ENCODE data around the gene BRD7. TPM values are rescaled to one million over a fixed set of nuclear protein-coding genes. Genes with fewer than 3 reads are reported as not detected.

Gene BRD7
- total and polyA plus RNA-seq, 2 of the 13 experiments (the other 11 are each of a cell fraction or from before 2014, with no cell fraction given): 82.3 to 149 TPM

GRCh38 chr16:50389900-50390299, 21.1 kb upstream of the BRD7 start (continued):
- TF ChIP-seq ZKSCAN8 (CRISPR knock-in tag; IDR thresholded peaks at IDR 0.05; ENCODE audit: borderline replicate concordance): no peak
- TF ChIP-seq ZNF484 (CRISPR knock-in tag; IDR thresholded peaks at IDR 0.05; ENCODE audit: borderline replicate concordance, low read depth): no peak
- 0 out of 2 replicates have a peak, but pooled peaks have one; percentile 47 for TF ChIP-seq ZNF891 (CRISPR knock-in tag; IDR thresholded peaks at IDR 0.05)
- TF ChIP-seq MEIS2 (CRISPR knock-in tag; IDR thresholded peaks at IDR 0.05): no peak
- no peak for TF ChIP-seq ZNF747 (CRISPR knock-in tag; IDR thresholded peaks at IDR 0.05; ENCODE audit: borderline replicate concordance)
- TF ChIP-seq ZNF337 (CRISPR knock-in tag; IDR thresholded peaks at IDR 0.05; ENCODE audit: borderline replicate concordance, low read depth): no peak
- no peak for TF ChIP-seq HOMEZ (CRISPR knock-in tag; IDR thresholded peaks at IDR 0.05; ENCODE audit: low read depth)
- TF ChIP-seq NRL (CRISPR knock-in tag; IDR thresholded peaks at IDR 0.05; ENCODE audit: borderline replicate concordance): peak; percentile 27; the same call in 1 of the 2 replicates
- TF ChIP-seq CEBPG (CRISPR knock-in tag; IDR thresholded peaks at IDR 0.05): peak; percentile 29; the same call in 1 of the 2 replicates
- no peak for TF ChIP-seq FOXJ3 (CRISPR knock-in tag; IDR thresholded peaks at IDR 0.05; ENCODE audit: borderline replicate concordance)
- TF ChIP-seq, protein P1, sequence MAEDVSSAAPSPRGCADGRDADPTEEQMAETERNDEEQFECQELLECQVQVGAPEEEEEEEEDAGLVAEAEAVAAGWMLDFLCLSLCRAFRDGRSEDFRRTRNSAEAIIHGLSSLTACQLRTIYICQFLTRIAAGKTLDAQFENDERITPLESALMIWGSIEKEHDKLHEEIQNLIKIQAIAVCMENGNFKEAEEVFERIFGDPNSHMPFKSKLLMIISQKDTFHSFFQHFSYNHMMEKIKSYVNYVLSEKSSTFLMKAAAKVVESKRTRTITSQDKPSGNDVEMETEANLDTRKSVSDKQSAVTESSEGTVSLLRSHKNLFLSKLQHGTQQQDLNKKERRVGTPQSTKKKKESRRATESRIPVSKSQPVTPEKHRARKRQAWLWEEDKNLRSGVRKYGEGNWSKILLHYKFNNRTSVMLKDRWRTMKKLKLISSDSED (CRISPR knock-in tag; IDR thresholded peaks at IDR 0.05): no peak
- no peak for TF ChIP-seq TFDP1 (CRISPR knock-in tag; IDR thresholded peaks at IDR 0.05; ENCODE audit: borderline replicate concordance)
- no peak for TF ChIP-seq ZBTB10 (CRISPR knock-in tag; IDR thresholded peaks at IDR 0.05; ENCODE audit: borderline replicate concordance)
- TF ChIP-seq TGIF2 (CRISPR knock-in tag; IDR thresholded peaks at IDR 0.05): 0 out of 2 replicates have a peak, but pooled peaks have one; percentile 25
- no peak for TF ChIP-seq STAG1 (CRISPR knock-in tag; IDR thresholded peaks at IDR 0.05)
- TF ChIP-seq ZFP62 (CRISPR knock-in tag; IDR thresholded peaks at IDR 0.05): no peak
- peak in 1 of 2 experiments; percentile 80; a peak in 2 of 4 replicates for TF ChIP-seq ATF4 (CRISPR knock-in tag; IDR thresholded peaks at IDR 0.05)
- no peak for TF ChIP-seq GABPB1 (CRISPR knock-in tag; IDR thresholded peaks at IDR 0.05)
- no peak for TF ChIP-seq ZNF784 (CRISPR knock-in tag; IDR thresholded peaks at IDR 0.05; ENCODE audit: borderline replicate concordance)
- TF ChIP-seq GMEB1 (CRISPR knock-in tag; IDR thresholded peaks at IDR 0.05; ENCODE audit: borderline replicate concordance): no peak

Measured in HepG2 (cell line).